CD4-positive, alpha-beta T cell (primary cell): ENCODE results near the gene DCAF4. TPM values are rescaled to one million over a fixed set of nuclear protein-coding genes. Genes with fewer than 3 reads are reported as not detected.

Experiments used
- ATAC-seq: fragments of 200-7000 bp; cut with Tn5 transposase; one replicate; pipeline ENCODE4 v1.10.0; 2022; ENCODE audit warnings: mild to moderate bottlenecking; ENCODE audit not compliant: poor library complexity
- CTCF ChIA-PET: fragments of 350-600 bp; sonication (Branson Sonifier 250); formaldehyde crosslinking; loops from one replicate; lab custom pipeline; 2021; ENCODE audit warnings: antibody characterized with exemption, inconsistent platforms; lab: Charles Lee
- POLR2A ChIA-PET: fragments of 350-600 bp; sonication (Branson Sonifier 250); formaldehyde crosslinking; loops from one replicate; lab custom pipeline; 2021; ENCODE audit warnings: antibody characterized with exemption, inconsistent platforms; lab: Charles Lee
- DNase-seq, 14 experiments: peaks; one replicate each; pipeline ENCODE4 v3.0.0-alpha.2; 2013 to 2020; ENCODE audit warnings: mixed read lengths in 2 of 14
- H3K27ac ChIP-seq, 2 donors: one replicate each; pipeline versions ENCODE4 v1.5.1 to v1.7.0; 2013; ENCODE audit warnings: low read length in 2 of 2, low read depth in 1 of 2, mild to moderate bottlenecking in 1 of 2
- H3K27me3 ChIP-seq, 2 experiments: 1 replicate in 1 of 2; 2 replicates in 1 of 2; pipeline versions ENCODE4 v1.6.1 to v1.7.0; 2013; ENCODE audit warnings: low read length in 2 of 2, control low read depth in 1 of 2, mild to moderate bottlenecking in 1 of 2, moderate library complexity in 1 of 2; ENCODE audit not compliant: insufficient read depth in 2 of 2, control insufficient read depth in 1 of 2
- H3K36me3 ChIP-seq: one replicate; pipeline ENCODE4 v1.6.1; 2013; ENCODE audit warnings: low read length, control low read depth; ENCODE audit not compliant: insufficient read depth
- H3K4me1 ChIP-seq: one replicate; pipeline ENCODE4 v1.6.1; 2013; ENCODE audit warnings: low read length, control low read depth; ENCODE audit not compliant: insufficient read depth
- H3K4me3 ChIP-seq: one replicate; pipeline ENCODE4 v1.5.1; 2013; ENCODE audit warnings: mild to moderate bottlenecking, low read length, moderate library complexity
- H3K9me3 ChIP-seq, 2 experiments: 1 replicate in 1 of 2; 2 replicates in 1 of 2; pipeline versions ENCODE4 v1.6.1 to v1.7.0; 2013; ENCODE audit warnings: low read length in 2 of 2, mild to moderate bottlenecking in 2 of 2, control low read depth in 1 of 2, moderate library complexity in 1 of 2; ENCODE audit not compliant: control insufficient read depth in 1 of 2, insufficient read depth in 1 of 2
- H3K27ac Mint-ChIP-seq: one replicate; pipeline ENCODE4 v1.8.0; 2020; ENCODE audit warnings: mixed read lengths
- H3K27me3 Mint-ChIP-seq: one replicate; pipeline ENCODE4 v1.8.0; 2021; ENCODE audit warnings: mixed read lengths
- H3K36me3 Mint-ChIP-seq: one replicate; pipeline ENCODE4 v1.8.0; 2021; ENCODE audit warnings: low read depth, mixed read lengths
- H3K4me1 Mint-ChIP-seq: one replicate; pipeline ENCODE4 v1.8.0; 2021; ENCODE audit warnings: low read depth, mixed read lengths
- H3K4me3 Mint-ChIP-seq: one replicate; pipeline ENCODE4 v1.8.0; 2020; ENCODE audit warnings: mild to moderate bottlenecking, mixed read lengths
- H3K9me3 Mint-ChIP-seq: one replicate; pipeline ENCODE4 v1.8.0; 2020; ENCODE audit warnings: mixed read lengths
- CTCF ChIP-seq: fragments of 200-600 bp; IDR thresholded peaks from one replicate; pipeline ENCODE4 v1.8.0; 2022; ENCODE audit warnings: antibody characterized with exemption, mild to moderate bottlenecking
- intact Hi-C, 2 experiments: fragments of 100-400 bp; cut with DNase I in 1 of 2; cut with micrococcal nuclease in 1 of 2; formaldehyde crosslinking; loops; one replicate each; pipeline versions ENCODE4 v1.15.1 to v1.9.0; 2023 to 2025; cut with DNase I, micrococcal nuclease
- total RNA-seq, 174 experiments: library from RNA in 2 of 174; stranded (reverse) in 2 of 174; gene quantifications; one replicate each; pipeline ENCODE4 v1.2.3 and lab custom pipeline; 2021 to 2026

Gene DCAF4
- total RNA-seq, 2 experiments from 2014 or later: 20.8 to 22.8 TPM

GRCh38 chr14:72990171-72990570 is 63.9 kb downstream of the DCAF4 start:
- H3K4me3 Mint-ChIP-seq: no peak overlapping the region
- POLR2A ChIA-PET: no interaction called here
- no peaks in the 10 kb centered on the region for H3K9me3 Mint-ChIP-seq

GRCh38 chr14:72996916-72997315 is 70.7 kb downstream of the DCAF4 start:
- no peaks in the 10 kb centered on the region for H3K9me3 Mint-ChIP-seq
- Histone ChIP-seq H3K36me3 (peaks cover 50% of the 10 kb centered on the region), H3K9me3 (no peaks in the 10 kb centered on the region), H3K4me3 (no peak overlapping the region), H3K27me3 (no peaks in the 10 kb centered on the region), H3K27ac (no peak overlapping the region), H3K4me1 (no peaks in the 10 kb centered on the region)
- DNase-seq (no peak), ATAC-seq (no peak)
- H3K36me3 Mint-ChIP-seq: peaks cover 83% of the 10 kb centered on the region
- no peak overlapping the region for H3K4me3 Mint-ChIP-seq
- intact Hi-C loops: no loop called here
- H3K27ac Mint-ChIP-seq: no peak overlapping the region
- ChIA-PET CTCF (no interaction called here), POLR2A (interaction anchor here (1.1 kb wide), 1 partner anchor 62 kb away, joined by 5 read pairs; the partner anchor contains the start of gene RBM25)
- no peak for TF ChIP-seq CTCF
- H3K4me1 Mint-ChIP-seq: peaks cover 9% of the 10 kb centered on the region
- no peaks in the 10 kb centered on the region for H3K27me3 Mint-ChIP-seq

More at GRCh38 chr14:72990171-72990570, 63.9 kb downstream of the DCAF4 start:
- no peaks in the 10 kb centered on the region for H3K4me1 Mint-ChIP-seq
- DNase-seq: no peak
- intact Hi-C loops: no loop called here
- ATAC-seq: no peak
- peaks cover 75% of the 10 kb centered on the region for H3K36me3 Mint-ChIP-seq
- CTCF ChIA-PET: no interaction called here
- Histone ChIP-seq H3K4me1 (no peaks in the 10 kb centered on the region), H3K27me3 (no peaks in the 10 kb centered on the region), H3K4me3 (no peak overlapping the region), H3K27ac (no peak overlapping the region), H3K36me3 (peaks cover 43% of the 10 kb centered on the region), H3K9me3 (peaks cover 0 to 1% of the 10 kb centered on the region in 2 experiments)
- no peak overlapping the region for H3K27ac Mint-ChIP-seq
- H3K27me3 Mint-ChIP-seq: no peaks in the 10 kb centered on the region
- TF ChIP-seq CTCF: no peak

- ChIA-PET CTCF (no interaction called here), POLR2A (no interaction called here)
- no peak for ATAC-seq
- no peaks in the 10 kb centered on the region for H3K27me3 ChIP-seq
- Mint-ChIP-seq H3K36me3 (peaks cover 75% of the 10 kb centered on the region), H3K9me3 (no peaks in the 10 kb centered on the region), H3K4me1 (peaks cover 11% of the 10 kb centered on the region), H3K27ac (no peak overlapping the region), H3K4me3 (no peak overlapping the region), H3K27me3 (no peaks in the 10 kb centered on the region)
- intact Hi-C loops: no loop called here
- H3K36me3 ChIP-seq: peaks cover 39% of the 10 kb centered on the region
- DNase-seq: no peak
- no peak for TF ChIP-seq CTCF
- H3K4me1 ChIP-seq: no peaks in the 10 kb centered on the region
- no peak overlapping the region for H3K4me3 ChIP-seq
- H3K27ac ChIP-seq: no peak overlapping the region
- no peaks in the 10 kb centered on the region for H3K9me3 ChIP-seq
Measured at GRCh38 chr14:72998252-72998903, 72.1 kb downstream of the DCAF4 start.
